ENCODE results near the gene LTC4S. TPM values are rescaled to one million over a fixed set of nuclear protein-coding genes. Genes with fewer than 3 reads are reported as not detected.
"Not testable (repeated sequence)": the region's sequence is repeated elsewhere in the genome, so short reads cannot be mapped to it uniquely, and the experiment has no call there.

Gene LTC4S
- not detected in 2 replicates for total RNA-seq (2014; rRNA removed; shearing (Covaris generic))

- DNase-seq (ENCODE audit: low read depth) = peak; percentile 22
Measured at GRCh38 chr5:179793468-179794139, at the start of gene LTC4S. Gene LTC4S (plus strand): TSS chr5:179793986. CDS start chr5:179794081, 95 bp downstream.

- DNase-seq (ENCODE audit: low read depth) = not testable (repeated sequence)
Measured at GRCh38 chr5:179744106-179744505, 49.7 kb upstream of the LTC4S start.

GRCh38 chr5:179746872-179747271 lies 46.9 kb upstream of the LTC4S start:
- DNase-seq (ENCODE audit: low read depth) = no peak

- no peak for DNase-seq (ENCODE audit: low read depth)
Measured at GRCh38 chr5:179747811-179748210, 46.0 kb upstream of the LTC4S start.

- no peak for DNase-seq (ENCODE audit: low read depth)
Measured at GRCh38 chr5:179749857-179750508, 43.8 kb upstream of the LTC4S start.

GRCh38 chr5:179753971-179754370 lies 39.8 kb upstream of the LTC4S start:
- no peak for DNase-seq (ENCODE audit: low read depth)

- DNase-seq (ENCODE audit: low read depth) = no peak
Measured at GRCh38 chr5:179755022-179755421, 38.8 kb upstream of the LTC4S start.

GRCh38 chr5:179758955-179759354 lies 34.8 kb upstream of the LTC4S start:
- DNase-seq (ENCODE audit: low read depth) = no peak

- peak; percentile 12 for DNase-seq (ENCODE audit: low read depth)
Measured at GRCh38 chr5:179759581-179760551, 33.9 kb upstream of the LTC4S start.

- peak; percentile 44 for DNase-seq (ENCODE audit: low read depth)
Measured at GRCh38 chr5:179762079-179762780, 31.6 kb upstream of the LTC4S start.

- DNase-seq (ENCODE audit: low read depth) = peak; percentile 69
Measured at GRCh38 chr5:179762781-179763176, 31.0 kb upstream of the LTC4S start.

- peak; percentile 84 for DNase-seq (ENCODE audit: low read depth)
Measured at GRCh38 chr5:179763215-179763945, 30.4 kb upstream of the LTC4S start.

GRCh38 chr5:179764056-179764455 lies 29.7 kb upstream of the LTC4S start:
- DNase-seq (ENCODE audit: low read depth) = no peak

- peak; percentile 91 for DNase-seq (ENCODE audit: low read depth)
Measured at GRCh38 chr5:179765400-179765799, 28.4 kb upstream of the LTC4S start.

- DNase-seq (ENCODE audit: low read depth) = peak; percentile 61
Measured at GRCh38 chr5:179766021-179766725, 27.6 kb upstream of the LTC4S start.

- DNase-seq (ENCODE audit: low read depth) = no peak
Measured at GRCh38 chr5:179766726-179767455, 26.9 kb upstream of the LTC4S start.

- no peak for DNase-seq (ENCODE audit: low read depth)
Measured at GRCh38 chr5:179767496-179768100, 26.2 kb upstream of the LTC4S start.

- no peak for DNase-seq (ENCODE audit: low read depth)
Measured at GRCh38 chr5:179768326-179769085, 25.3 kb upstream of the LTC4S start.

All from M059J (cell line).